Measurements from ENCODE around the gene JAML.

GRCh38 chr11:118217575-118217974 is 7.2 kb downstream of the JAML start:
- no peak for TF ChIP-seq TAF1 (IDR thresholded peaks at IDR 0.05; ENCODE audit: low read depth)
- TF ChIP-seq CTCF (IDR thresholded peaks at IDR 0.05; ENCODE audit: poor library complexity, severe bottlenecking), result no peak

Data from neural cell (in vitro differentiated cells).